Breast epithelium (tissue), 3 donors: Measurements from ENCODE around the gene DRGX.

ENCODE experiments used
- CTCF ChIP-seq, 3 donors: fragments of 450-650 bp; IDR thresholded peaks; one replicate each; pipeline ENCODE4 v1.5.1; 2016 to 2017; ENCODE audit warnings: antibody characterized with exemption in 3 of 3, mild to moderate bottlenecking in 3 of 3, moderate library complexity in 3 of 3
- POLR2AphosphoS5 ChIP-seq, 3 donors: sonication (generic); formaldehyde crosslinking; IDR thresholded peaks; one replicate each; pipeline ENCODE4 v1.6.1; 2017; ENCODE audit warnings: antibody characterized with exemption in 3 of 3

- no peak for TF ChIP-seq POLR2AphosphoS5 (IDR thresholded peaks at IDR 0.05)
- no peak for TF ChIP-seq CTCF (IDR thresholded peaks at IDR 0.05)
These were observed 33.6 kb upstream of the DRGX start for GRCh38 chr10:49429458-49429857.
